ENCODE data around the gene RAB39B.
A peak's percentile ranks its signal among the peaks of the same experiment; 100 is the strongest.
"Not testable (repeated sequence)": the region's sequence is repeated elsewhere in the genome, so short reads cannot be mapped to it uniquely, and the experiment has no call there.

RAB39B gene

GRCh38 chrX:155263854-155264628 lies at the start of gene RAB39B:
Gene RAB39B, minus strand, starts transcription at chrX:155264491. Its CDS starts 203 bp downstream, at chrX:155264288.
- peak; percentile 77 for DNase-seq

GRCh38 chrX:155313766-155314165 lies 49.5 kb upstream of the RAB39B start:
- no peak for DNase-seq

- DNase-seq, result no peak
Observed at GRCh38 chrX:155293771-155294170, 29.5 kb upstream of the RAB39B start.

- DNase-seq, result no peak
Observed at GRCh38 chrX:155279873-155280272, 15.6 kb upstream of the RAB39B start.

- no peak for DNase-seq
Observed at GRCh38 chrX:155270969-155271368, 6.7 kb upstream of the RAB39B start.

GRCh38 chrX:155267995-155268394 lies 3.7 kb upstream of the RAB39B start:
- not testable (repeated sequence) for DNase-seq

GRCh38 chrX:155266439-155266838 lies 2.1 kb upstream of the RAB39B start:
- no peak for DNase-seq

- DNase-seq, result peak; percentile 11
Observed at GRCh38 chrX:155262970-155263754, 1.1 kb downstream of the RAB39B start.

- no peak for DNase-seq
Observed at GRCh38 chrX:155259752-155260151, 4.5 kb downstream of the RAB39B start.

GRCh38 chrX:155251391-155251790 lies 12.9 kb downstream of the RAB39B start:
- no peak for DNase-seq

- DNase-seq, result no peak
Observed at GRCh38 chrX:155247497-155247896, 16.8 kb downstream of the RAB39B start.

GRCh38 chrX:155246748-155247147 lies 17.5 kb downstream of the RAB39B start:
- no peak for DNase-seq

GRCh38 chrX:155242300-155242699 lies 22.0 kb downstream of the RAB39B start:
- DNase-seq, result no peak

GRCh38 chrX:155237719-155238118 lies 26.6 kb downstream of the RAB39B start:
- DNase-seq, result no peak

- DNase-seq, result no peak
Observed at GRCh38 chrX:155235891-155236290, 28.4 kb downstream of the RAB39B start.

- DNase-seq, result no peak
Observed at GRCh38 chrX:155231163-155231562, 33.1 kb downstream of the RAB39B start.

- DNase-seq, result no peak
Observed at GRCh38 chrX:155225774-155226173, 38.5 kb downstream of the RAB39B start.

GRCh38 chrX:155223746-155224145 lies 40.5 kb downstream of the RAB39B start:
- DNase-seq, result not testable (repeated sequence)

GRCh38 chrX:155221351-155221750 lies 42.9 kb downstream of the RAB39B start:
- no peak for DNase-seq

- no peak for DNase-seq
Observed at GRCh38 chrX:155218777-155219176, 45.5 kb downstream of the RAB39B start.

- DNase-seq, result no peak
Observed at GRCh38 chrX:155216940-155217440, 47.3 kb downstream of the RAB39B start.

GRCh38 chrX:155216179-155216939 lies 47.9 kb downstream of the RAB39B start, which contains the start of gene VBP1:
Gene VBP1, plus strand, starts transcription at chrX:155216460. Its CDS starts 23 bp downstream, at chrX:155216483.
- DNase-seq, result peak; percentile 86
